Endothelial cell of umbilical vein (primary cell): ENCODE data around the gene SLC17A2. TPM values are rescaled to one million over a fixed set of nuclear protein-coding genes. Genes with fewer than 3 reads are reported as not detected.

Source experiments
- BruUV-seq: library from RNA; stranded (reverse); fragments of 400-500 nt; replicated peaks from 2 replicates; lab custom pipeline; 2021; lab: Mats Ljungman, UMichigan
- CTCF ChIA-PET: fragments of 300-600, 350-600 bp; sonication (Branson Sonifier 250); formaldehyde crosslinking; loops from one replicate; lab custom pipeline; 2021; ENCODE audit warnings: antibody characterized with exemption, inconsistent platforms; lab: Charles Lee
- POLR2A ChIA-PET: fragments of 300-600, 350-600 bp; sonication (Branson Sonifier 250); formaldehyde crosslinking; loops from one replicate; lab custom pipeline; 2021; ENCODE audit warnings: antibody characterized with exemption, inconsistent platforms; lab: Charles Lee
- DNase-seq: peaks from one replicate; pipeline ENCODE4 v3.0.0-alpha.2; 2011; ENCODE audit warnings: low read depth, low spot score
- FAIRE-seq: peaks from 2 replicates; lab custom pipeline; 2011; peaks lifted over from hg19 to GRCh38; lab: Jason Lieb, UNC
- H2AFZ ChIP-seq: 2 replicates; pipeline ENCODE4 v1.6.0; 2012; ENCODE audit warnings: low read depth, low read length, control low read depth, inconsistent platforms
- H3K27ac ChIP-seq: 2 replicates; pipeline ENCODE4 v1.5.1; 2011; ENCODE audit warnings: low read depth, mild to moderate bottlenecking, control low read depth, low read length, moderate library complexity; ENCODE audit not compliant: insufficient read depth
- H3K27me3 ChIP-seq, 2 experiments: 2 replicates each; pipeline versions ENCODE4 v1.6.0 to v1.6.1; 2011; ENCODE audit warnings: low read length in 2 of 2, mixed read lengths in 1 of 2; ENCODE audit not compliant: control insufficient read depth in 2 of 2, insufficient read depth in 2 of 2
- H3K36me3 ChIP-seq, 2 experiments: 2 replicates in 1 of 2; 3 replicates in 1 of 2; pipeline ENCODE4 v1.5.1; 2011; ENCODE audit warnings: low read length in 2 of 2, mild to moderate bottlenecking in 1 of 2, moderate library complexity in 1 of 2; ENCODE audit not compliant: control insufficient read depth in 2 of 2, insufficient read depth in 2 of 2; ENCODE audit errors: extremely low read depth in 1 of 2
- H3K4me1 ChIP-seq: 3 replicates; pipeline ENCODE4 v1.5.1; 2011; ENCODE audit warnings: mild to moderate bottlenecking, low read length; ENCODE audit not compliant: control insufficient read depth, insufficient read depth; ENCODE audit errors: extremely low read depth
- H3K4me2 ChIP-seq: 2 replicates; pipeline ENCODE4 v1.6.1; 2011; ENCODE audit warnings: low read length, control low read depth, mixed read lengths; ENCODE audit not compliant: insufficient read depth
- H3K4me3 ChIP-seq, 3 experiments: fragments of 200-600 bp in 1 of 3; sonication (generic), shearing (Covaris generic) in 1 of 3; replicated peaks in 1 of 3; 2 replicates each; pipeline ENCODE4 v1.5.1; 2011 to 2016; ENCODE audit warnings: control low read depth in 3 of 3, low read length in 3 of 3, mild to moderate bottlenecking in 2 of 3, inconsistent platforms in 1 of 3, low read depth in 1 of 3, moderate library complexity in 1 of 3; ENCODE audit not compliant: insufficient read depth in 1 of 3
- H3K79me2 ChIP-seq: 2 replicates; pipeline ENCODE4 v1.6.0; 2012; ENCODE audit warnings: low read length, inconsistent platforms; ENCODE audit not compliant: control insufficient read depth, insufficient read depth
- H3K9ac ChIP-seq: replicated peaks from 2 replicates; pipeline ENCODE3; 2011; ENCODE audit warnings: low read length, control low read depth; ENCODE audit not compliant: insufficient read depth; ENCODE audit errors: extremely low read depth
- H3K9me1 ChIP-seq: replicated peaks from 3 replicates; pipeline ENCODE4 v1.6.0; 2011; ENCODE audit warnings: mild to moderate bottlenecking, low read length; ENCODE audit not compliant: control insufficient read depth, insufficient read depth; ENCODE audit errors: extremely low read depth
- H3K9me3 ChIP-seq: replicated peaks from 2 replicates; pipeline ENCODE4 v1.5.1; 2012; ENCODE audit warnings: low read length, inconsistent platforms; ENCODE audit not compliant: control insufficient read depth, insufficient read depth
- H4K20me1 ChIP-seq: replicated peaks from 2 replicates; pipeline ENCODE3; 2011; ENCODE audit warnings: mild to moderate bottlenecking, low read length; ENCODE audit not compliant: control insufficient read depth, insufficient read depth; ENCODE audit errors: extremely low read depth
- CTCF ChIP-seq, 2 donors: IDR thresholded peaks; 1 replicate in 1 of 2; 2 replicates in 1 of 2; pipeline ENCODE4 v1.5.1; 2011; ENCODE audit warnings: low read length in 2 of 2, mild to moderate bottlenecking in 2 of 2, moderate library complexity in 2 of 2, control low read depth in 1 of 2, inconsistent platforms in 1 of 2, low read depth in 1 of 2; ENCODE audit not compliant: insufficient read depth in 1 of 2; ENCODE audit errors: extremely low read depth in 1 of 2
- EZH2 ChIP-seq: IDR thresholded peaks from 2 replicates; pipeline ENCODE4 v1.6.1; 2012; ENCODE audit warnings: borderline replicate concordance, low read depth, mild to moderate bottlenecking, moderate library complexity, low read length, inconsistent platforms; ENCODE audit not compliant: severe bottlenecking
- FOS ChIP-seq: IDR thresholded peaks from 2 replicates; pipeline ENCODE4 v1.6.1; 2011; ENCODE audit warnings: mild to moderate bottlenecking, low read length, moderate library complexity, borderline replicate concordance; ENCODE audit not compliant: insufficient read depth
- JUN ChIP-seq: IDR thresholded peaks from 2 replicates; pipeline ENCODE4 v1.6.1; 2011; ENCODE audit warnings: borderline replicate concordance, low read depth; ENCODE audit not compliant: insufficient read length, insufficient read depth
- MAX ChIP-seq: IDR thresholded peaks from 2 replicates; pipeline ENCODE4 v1.6.1; 2011; ENCODE audit not compliant: insufficient read depth, insufficient read length
- MYC ChIP-seq: IDR thresholded peaks from one replicate; pipeline ENCODE4 v1.6.1; 2011; ENCODE audit warnings: mild to moderate bottlenecking, low read depth, low read length
- POLR2A ChIP-seq: IDR thresholded peaks from 2 replicates; pipeline ENCODE4 v1.6.1; 2012; ENCODE audit warnings: low read depth, mild to moderate bottlenecking, control low read depth, low read length
- dilution Hi-C: fragments of 300-500 bp; cut with MboI; formaldehyde crosslinking; loops from one replicate; pipeline ENCODE4 v1.15.0; 2019; ENCODE audit warnings: low sequenced_read_pairs; ENCODE audit not compliant: extremely low pct_ligation_motif_present
- intact Hi-C: fragments of 100-400 bp; cut with micrococcal nuclease; formaldehyde crosslinking; loops from one replicate; pipeline ENCODE4 v1.10.0; 2022
- polyA plus RNA-seq, 4 experiments: library from polyadenylated mRNA; depleted of rRNA in 3 of 4; stranded (reverse) in 3 of 4; unstranded in 1 of 4; fragments of >200 nt; gene quantifications; 2 replicates each; pipeline versions ENCODE4 v1.2.1 to v1.2.3, GENCODE V29; 2011 to 2012; ENCODE audit warnings: missing spikeins in 1 of 4
- total RNA-seq: library from RNA; stranded (reverse); gene quantifications from 2 replicates; pipeline ENCODE4 v1.2.3, GENCODE V29; 2021

Gene SLC17A2
- total and polyA plus RNA-seq, 2 donors (not counting 3 experiments of a cell fraction or from before 2014, with no cell fraction given) = not detected

GRCh38 chr6:25898289-25898977, 32.1 kb downstream of the SLC17A2 start:
- H2AFZ ChIP-seq = no peak overlapping the region
- dilution Hi-C loops = no loop called here
- CTCF ChIA-PET = interaction anchor here (0.7 to 3.9 kb wide), 5 partner anchors 8 to 180 kb away, joined by 3 to 19 read pairs (median 4); no protein-coding TSS in a partner anchor
- POLR2A ChIA-PET = no interaction called here
- no peaks in the 10 kb centered on the region for H3K4me1 ChIP-seq
- H3K9me3 ChIP-seq = no peaks in the 10 kb centered on the region
- FAIRE-seq (no peak), DNase-seq (no peak)
- H3K9me1 ChIP-seq = no peaks in the 10 kb centered on the region
- H4K20me1 ChIP-seq = no peaks in the 10 kb centered on the region
- no peak overlapping the region for H3K27ac ChIP-seq
- TF ChIP-seq JUN (no peak), MAX (no peak), FOS (no peak), POLR2A (no peak), CTCF (IDR thresholded peaks at IDR 0.05; ENCODE audit: extremely low read depth in 1 of 2, insufficient read depth in 1 of 2, low read depth in 1 of 2, low read length in 2 of 2) (no peak), EZH2 (no peak), MYC (no peak)
- intact Hi-C loops = no loop called here
- H3K79me2 ChIP-seq = no peaks in the 10 kb centered on the region
- no peak overlapping the region for H3K4me2 ChIP-seq
- no peaks in the 10 kb centered on the region for H3K36me3 ChIP-seq
- no peak overlapping the region for H3K4me3 ChIP-seq
- H3K27me3 ChIP-seq = peaks cover 2% of the 10 kb centered on the region in 2 experiments
- no peak overlapping the region for H3K9ac ChIP-seq
- no TSS peak for BruUV-seq
